DMS79 treated with DMSO at 0.1 percent for 48 hours (cell line): ENCODE results near the gene CEBPE.
A peak's percentile ranks its signal among the peaks of the same experiment; 100 is the strongest.

Experiments used
- DNase-seq: peaks from one replicate; lab custom pipeline; 2025; lab: John Stamatoyannopoulos, UW

The CEBPE gene

GRCh38 chr14:23143911-23144310 is 24.9 kb upstream of the CEBPE start:
- DNase-seq: no peak

DNA sequence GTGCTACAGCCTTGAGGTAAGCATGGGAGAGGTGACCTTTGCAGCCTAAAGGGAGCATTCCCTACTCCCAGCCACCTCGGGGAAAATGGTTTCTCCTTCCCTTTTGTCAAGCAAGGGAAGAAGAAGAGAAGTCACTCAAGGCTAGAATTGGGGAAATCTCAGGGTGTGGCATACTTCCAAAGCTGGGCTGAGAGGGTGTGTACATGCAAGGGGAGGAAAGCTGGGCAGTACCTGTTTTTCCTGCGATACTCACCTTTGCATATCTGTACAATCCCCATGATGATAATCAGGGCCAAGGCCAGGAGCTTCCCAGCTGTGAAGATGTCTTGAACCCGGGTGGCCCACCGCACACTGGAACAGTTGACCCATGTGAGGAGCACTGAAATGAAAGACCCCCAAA is 23.8 kb upstream of the CEBPE start:
- no peak for DNase-seq

- DNase-seq: no peak
Measured at GRCh38 chr14:23141706-23142444, 22.8 kb upstream of the CEBPE start.

DNA sequence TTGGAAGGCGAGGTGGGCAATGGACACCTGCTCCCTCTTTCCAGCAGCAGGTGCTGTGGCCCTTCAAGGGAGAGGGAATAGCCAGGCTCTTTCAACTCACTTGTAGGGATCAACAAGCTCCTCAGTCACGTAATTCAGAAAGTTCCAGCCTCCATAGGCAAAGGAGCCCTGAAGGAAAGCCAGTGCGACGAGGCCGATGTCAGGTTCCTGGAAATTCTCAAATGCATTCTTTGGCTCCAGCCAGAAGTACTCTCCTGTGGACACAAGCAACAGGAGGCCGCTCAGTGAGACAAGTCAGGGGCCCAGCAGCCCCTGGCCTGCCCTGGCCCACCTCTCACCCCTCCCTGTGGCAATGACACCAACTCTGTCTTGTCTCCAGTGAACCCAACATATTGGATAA is 21.3 kb upstream of the CEBPE start:
- no peak for DNase-seq

GRCh38 chr14:23139874-23140273 is 20.8 kb upstream of the CEBPE start:
- no peak for DNase-seq

- DNase-seq: no peak
Measured at GRCh38 chr14:23137813-23138535, 18.9 kb upstream of the CEBPE start.

DNA sequence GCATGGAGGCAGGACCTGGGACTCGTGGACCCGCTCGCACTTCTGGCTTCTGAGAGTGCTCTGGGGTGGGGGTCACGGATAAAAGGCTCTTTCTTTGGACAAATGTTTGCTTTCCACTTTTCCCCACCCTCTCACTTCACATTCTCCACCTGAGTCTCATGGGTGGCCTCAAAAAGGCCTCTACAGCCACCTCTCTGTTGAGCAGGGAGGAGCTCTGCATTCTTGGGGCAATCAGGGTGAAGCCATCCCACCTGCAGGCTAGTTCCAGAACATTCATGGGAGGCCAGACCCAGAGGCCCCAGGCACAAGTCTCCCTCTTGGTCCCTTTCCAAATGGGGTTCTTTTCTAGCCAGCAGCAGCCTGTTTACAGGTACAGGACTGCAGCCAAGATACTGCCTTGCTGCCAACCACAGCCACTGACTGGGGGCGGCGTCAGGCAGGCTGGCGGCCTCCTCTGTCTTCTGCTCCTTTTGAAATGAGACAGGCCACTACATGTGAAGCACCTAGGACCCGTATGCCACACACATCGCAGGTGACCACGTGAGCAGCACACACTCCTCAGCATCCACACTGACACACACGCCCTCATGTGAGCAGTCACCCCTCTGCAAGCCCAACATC is 18.2 kb upstream of the CEBPE start:
- DNase-seq: no peak

DNA sequence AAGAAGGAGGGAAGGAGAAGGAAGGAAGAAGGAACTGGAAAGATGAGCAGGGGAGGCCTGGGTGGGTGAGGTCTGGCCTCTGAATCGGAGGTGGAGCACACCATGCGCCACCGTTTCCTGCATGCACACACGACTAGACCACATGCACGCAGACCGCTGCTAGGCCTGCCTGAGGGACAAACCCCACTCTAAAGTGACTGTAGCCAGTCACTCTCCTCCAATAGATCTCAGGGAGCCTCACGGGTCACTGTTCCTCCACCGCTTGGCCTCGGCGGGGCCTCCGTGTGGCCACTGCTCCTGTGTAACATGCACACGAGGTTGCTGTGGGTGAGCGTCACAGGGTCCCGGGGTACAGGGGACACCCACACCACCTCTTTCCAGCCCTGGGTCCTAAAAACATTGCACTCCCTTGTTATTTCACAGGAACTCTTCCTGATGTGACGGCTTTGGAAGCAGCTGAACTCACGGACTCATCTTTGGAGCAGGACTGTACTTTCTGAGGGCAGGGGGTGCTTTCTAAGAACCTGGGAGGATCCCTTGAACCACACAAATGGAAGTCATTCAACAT is 17.6 kb upstream of the CEBPE start:
- no peak for DNase-seq

- no peak for DNase-seq
Measured at GRCh38 chr14:23132970-23133369, 13.9 kb upstream of the CEBPE start.

- no peak for DNase-seq
Measured at GRCh38 chr14:23131482-23131881, 12.4 kb upstream of the CEBPE start.

DNA sequence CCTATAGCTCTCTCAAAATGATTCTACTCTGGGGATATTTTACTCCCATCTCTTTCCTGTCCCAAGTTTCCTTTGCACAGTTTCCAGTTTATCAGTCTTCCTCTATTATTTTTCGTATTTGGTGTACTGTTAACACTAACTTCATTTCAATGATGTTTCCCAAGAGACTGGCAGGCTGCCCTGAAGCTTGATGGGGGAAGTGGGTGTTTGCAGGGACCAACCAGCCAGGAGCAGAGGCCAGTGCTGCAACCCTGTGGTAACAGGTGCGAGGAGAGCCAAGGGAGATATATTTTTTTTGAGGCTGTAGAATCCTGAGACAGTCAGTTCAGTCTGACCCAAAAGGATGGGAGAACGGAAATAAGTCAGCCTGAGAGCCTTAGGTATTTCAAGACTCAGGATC is 11.8 kb upstream of the CEBPE start:
- no peak for DNase-seq

- no peak for DNase-seq
Measured at GRCh38 chr14:23129759-23130316, 10.8 kb upstream of the CEBPE start.

DNA sequence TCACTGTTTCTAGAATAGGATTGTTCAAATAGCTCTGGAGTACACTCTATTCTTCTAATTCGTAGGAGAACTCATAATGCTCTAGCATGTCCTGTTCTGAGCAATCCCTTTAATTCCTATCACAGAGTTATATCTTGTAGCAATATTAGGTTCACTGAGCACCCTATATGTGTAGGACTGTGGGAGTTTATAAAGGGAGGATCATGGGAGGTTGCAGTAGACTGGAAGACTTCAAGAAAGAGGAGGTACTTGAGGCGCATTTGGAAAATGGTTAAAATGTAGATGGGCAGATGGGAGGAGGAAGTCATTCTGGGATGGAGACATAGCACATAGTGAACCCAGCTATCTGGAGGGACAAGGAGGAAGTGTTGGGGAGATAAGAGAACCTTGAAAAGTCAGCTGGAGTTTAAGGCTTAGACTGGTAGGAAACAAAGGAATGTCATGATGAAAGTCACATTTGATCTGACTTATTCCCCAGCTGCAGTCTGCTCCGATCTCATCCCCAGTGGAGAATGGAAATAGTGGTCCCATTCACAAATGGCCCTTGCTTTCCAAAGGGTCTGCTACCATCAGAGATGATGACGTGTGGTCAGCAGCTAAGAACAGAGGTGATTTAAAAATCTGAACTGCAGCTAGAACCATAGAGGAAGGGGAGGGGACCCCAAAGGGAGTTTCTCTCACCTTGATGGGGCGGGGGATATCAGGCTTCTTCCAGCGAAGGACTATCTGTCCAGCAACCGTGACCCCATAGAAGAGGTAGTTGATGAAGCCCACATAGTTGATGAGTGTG is 10.1 kb upstream of the CEBPE start:
- no peak for DNase-seq

DNA sequence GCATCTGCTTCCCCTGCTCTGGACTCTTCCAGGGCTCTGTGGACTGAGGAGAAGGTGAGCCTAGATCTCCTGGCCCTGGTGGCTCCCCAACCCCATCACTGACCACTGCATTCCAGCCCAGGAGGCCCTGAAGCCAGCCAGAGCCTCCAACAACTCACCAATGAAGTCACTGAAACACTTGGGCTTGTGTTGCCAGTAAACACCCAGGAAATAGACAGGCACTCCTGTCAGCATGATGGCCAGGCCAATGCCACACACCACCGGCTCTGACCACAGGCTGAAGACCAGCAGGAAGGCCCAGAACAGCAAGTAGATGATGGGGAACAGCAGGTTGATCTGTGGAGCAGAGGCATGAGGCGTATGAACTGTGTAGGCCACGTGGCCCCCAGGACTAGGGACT is 8.8 kb upstream of the CEBPE start:
- DNase-seq: no peak

- no peak for DNase-seq
Measured at GRCh38 chr14:23126548-23127278, 7.7 kb upstream of the CEBPE start.

DNA sequence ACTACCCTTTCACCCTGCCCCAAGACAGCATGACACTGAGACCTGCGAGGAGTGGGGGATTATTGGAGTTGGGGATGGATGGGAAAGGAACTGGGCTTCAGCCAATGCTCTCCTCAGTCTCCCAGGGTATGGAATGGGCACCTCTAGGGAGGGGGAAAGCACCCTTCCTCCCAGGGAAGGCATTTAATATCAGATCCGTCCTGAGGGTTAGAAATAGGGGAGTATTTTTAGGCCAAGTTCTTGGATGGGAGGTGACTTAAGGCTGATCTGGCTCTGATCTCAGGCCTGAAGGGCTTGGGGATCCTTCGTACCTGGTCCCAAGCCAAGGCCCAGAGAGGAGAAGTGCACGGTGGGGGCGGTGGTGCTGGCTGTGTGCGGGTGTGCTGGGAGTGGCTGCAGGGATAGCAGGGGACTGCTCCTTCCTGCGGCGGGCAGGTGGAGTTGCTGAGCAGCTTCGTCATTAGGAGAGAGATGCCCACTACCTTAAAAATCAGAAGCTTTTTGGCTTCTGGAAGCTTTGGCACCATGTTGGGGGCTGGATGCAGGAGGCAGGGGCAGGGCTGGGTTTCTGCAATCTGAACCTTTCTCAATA is 7.0 kb upstream of the CEBPE start:
- no peak for DNase-seq

DNA sequence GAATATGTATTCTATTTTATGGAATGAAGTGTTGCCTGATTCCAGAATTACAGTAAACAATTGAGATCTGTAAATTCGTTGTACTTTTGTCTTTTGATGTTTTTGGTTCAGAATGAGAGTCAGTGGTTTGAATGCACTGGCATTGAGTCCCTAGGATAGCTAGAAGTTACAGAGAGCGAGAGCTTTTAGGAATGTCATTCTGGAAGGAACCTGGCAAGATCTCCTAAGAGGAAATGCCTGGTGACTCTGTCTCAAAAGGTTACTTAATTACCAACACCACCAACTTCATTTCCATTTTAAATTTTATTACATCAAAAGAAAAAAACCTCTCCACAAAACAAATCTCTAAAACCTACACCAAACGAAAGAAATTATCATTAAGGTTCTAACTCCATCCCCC is 6.0 kb upstream of the CEBPE start:
- DNase-seq: no peak

GRCh38 chr14:23124337-23124954 is 5.4 kb upstream of the CEBPE start:
- no peak for DNase-seq

GRCh38 chr14:23123419-23123818 is 4.4 kb upstream of the CEBPE start:
- DNase-seq: peak; percentile 23

- peak; percentile 7 for DNase-seq
Measured at GRCh38 chr14:23122086-23122485, 3.0 kb upstream of the CEBPE start.
